K562 (cell line): ENCODE data around the gene EXOC3. TPM values are rescaled to one million over a fixed set of nuclear protein-coding genes. Genes with fewer than 3 reads are reported as not detected.
A peak's percentile ranks its signal among the peaks of the same experiment; 100 is the strongest.

Experiments used
- ATAC-seq: fragments of 200-7000 bp; cut with Tn5 transposase; 3 replicates; pipeline ENCODE4 v1.9.1; 2020; ENCODE audit warnings: moderate library complexity
- BruUV-seq: library from RNA; stranded (reverse); fragments of 400-500 nt; replicated peaks from 2 replicates; lab custom pipeline; 2021; lab: Mats Ljungman, UMichigan
- CTCF ChIA-PET: fragments of 300-600 bp; formaldehyde crosslinking; extraction: SDS; loops from one replicate; lab custom pipeline; 2021; ENCODE audit warnings: low intra/inter-chr PET ratio; lab: Yijun Ruan, JAX
- POLR2A ChIA-PET: fragments of 300-600, 350-650 bp; sonication (Branson Sonifier 250); formaldehyde crosslinking; extraction: SDS; loops from one replicate; lab custom pipeline; 2021; ENCODE audit warnings: antibody characterized with exemption, inconsistent platforms; lab: Yijun Ruan, JAX
- DNase-seq, 4 experiments: peaks; one replicate each; pipeline versions ENCODE4 v3.0.0 to v3.0.0-alpha.2; 2011 to 2018; ENCODE audit warnings: low spot score in 3 of 4, mixed read lengths in 3 of 4; ENCODE audit errors: extremely low read depth in 1 of 4
- FAIRE-seq: peaks from 2 replicates; lab custom pipeline; 2011; peaks lifted over from hg19 to GRCh38; lab: Jason Lieb, UNC
- H2AFZ ChIP-seq: 2 replicates; pipeline ENCODE4 v1.6.0; 2011; ENCODE audit warnings: low read depth, low read length, control low read depth, inconsistent platforms
- H3K27ac ChIP-seq: fragments of 200-600 bp; 3 replicates; pipeline ENCODE4 v1.8.0; 2011; ENCODE audit warnings: low read depth, mild to moderate bottlenecking, control low read depth, inconsistent platforms, low read length, moderate library complexity, mixed read lengths; ENCODE audit errors: extremely low read depth
- H3K27me3 ChIP-seq, 2 experiments: fragments of 300-600 bp in 1 of 2; 2 replicates in 1 of 2; 3 replicates in 1 of 2; pipeline versions ENCODE4 v1.6.0 to v1.8.0; 2011; ENCODE audit warnings: inconsistent platforms in 2 of 2, low read length in 2 of 2, mild to moderate bottlenecking in 1 of 2, mixed read lengths in 1 of 2, moderate library complexity in 1 of 2; ENCODE audit not compliant: control insufficient read depth in 2 of 2, insufficient read depth in 2 of 2
- H3K36me3 ChIP-seq: fragments of 300-600 bp; 3 replicates; pipeline ENCODE4 v1.8.0; 2011; ENCODE audit warnings: mild to moderate bottlenecking, low read length, inconsistent platforms; ENCODE audit not compliant: control insufficient read depth, insufficient read depth
- H3K4me1 ChIP-seq, 2 experiments: fragments of 200-600 bp in 1 of 2; replicated peaks in 1 of 2; 2 replicates in 1 of 2; 3 replicates in 1 of 2; pipeline versions ENCODE4 v1.5.1 to v1.8.0; 2011; ENCODE audit warnings: inconsistent platforms in 2 of 2, low read length in 2 of 2, mild to moderate bottlenecking in 1 of 2, mixed read lengths in 1 of 2, moderate library complexity in 1 of 2; ENCODE audit not compliant: control insufficient read depth in 2 of 2, insufficient read depth in 2 of 2
- H3K4me2 ChIP-seq: 2 replicates; pipeline ENCODE4 v1.6.1; 2011; ENCODE audit warnings: low read length, control low read depth, inconsistent platforms, mixed read lengths; ENCODE audit not compliant: insufficient read depth
- H3K4me3 ChIP-seq: fragments of 200-600 bp; sonication (generic), shearing (Covaris generic); 2 replicates; pipeline ENCODE4 v1.5.1; 2016; ENCODE audit warnings: control low read depth, inconsistent platforms
- H3K79me2 ChIP-seq: fragments of 200-600 bp; 3 replicates; pipeline ENCODE4 v1.8.0; 2011; ENCODE audit warnings: low read length, inconsistent platforms; ENCODE audit not compliant: control insufficient read depth, insufficient read depth
- H3K9ac ChIP-seq, 2 experiments: 2 replicates each; pipeline versions ENCODE4 v1.6.0 to v1.6.1; 2011; ENCODE audit warnings: low read depth in 2 of 2, low read length in 2 of 2, control low read depth in 1 of 2, inconsistent platforms in 1 of 2, mild to moderate bottlenecking in 1 of 2, mixed read lengths in 1 of 2; ENCODE audit not compliant: insufficient read depth in 1 of 2
- H3K9me1 ChIP-seq: one replicate; pipeline ENCODE4 v1.6.0; 2011; ENCODE audit warnings: inconsistent platforms, mild to moderate bottlenecking, low read length, moderate library complexity; ENCODE audit not compliant: control insufficient read depth, insufficient read depth
- H3K9me3 ChIP-seq: replicated peaks from 2 replicates; pipeline ENCODE4 v1.5.1; 2011; ENCODE audit warnings: low read depth, low read length, inconsistent platforms; ENCODE audit not compliant: control insufficient read depth, insufficient read depth
- H4K20me1 ChIP-seq: replicated peaks from 2 replicates; pipeline ENCODE4 v1.6.1; 2011; ENCODE audit warnings: low read length, inconsistent platforms, mixed read lengths; ENCODE audit not compliant: control insufficient read depth, insufficient read depth
- DNMT1 ChIP-seq: fragments of 450-650 bp; IDR thresholded peaks from 2 replicates; pipeline ENCODE4 v1.6.1; 2016; ENCODE audit warnings: antibody characterized with exemption, mild to moderate bottlenecking
- HCFC1 ChIP-seq: IDR thresholded peaks from 2 replicates; pipeline ENCODE4 v1.6.1; 2012; ENCODE audit warnings: low read depth, low read length, improper control_type of control experiment
- HNRNPUL1 ChIP-seq: fragments of 200-400 bp; formaldehyde crosslinking; IDR thresholded peaks from 2 replicates; pipeline ENCODE4 v1.6.1; 2017; ENCODE audit warnings: low read length
- MYNN ChIP-seq, 2 experiments: sonication (generic); formaldehyde crosslinking in 1 of 2; IDR thresholded peaks; 2 replicates each; pipeline versions ENCODE4 v1.5.0 to v1.6.1; 2016 to 2020; ENCODE audit warnings: antibody characterized with exemption in 1 of 2, missing genetic modification reagents in 1 of 2
- NONO ChIP-seq, 2 experiments: fragments of 200-400 bp in 1 of 2; fragments of 450-650 bp in 1 of 2; formaldehyde crosslinking in 1 of 2; IDR thresholded peaks; 2 replicates each; pipeline ENCODE4 v1.6.1; 2017; ENCODE audit warnings: low read depth in 2 of 2, mild to moderate bottlenecking in 2 of 2, moderate library complexity in 2 of 2, low read length in 1 of 2
- RBM34 ChIP-seq: fragments of 200-400 bp; formaldehyde crosslinking; IDR thresholded peaks from 2 replicates; pipeline ENCODE4 v1.6.1; 2018; ENCODE audit warnings: low read length, borderline replicate concordance; ENCODE audit not compliant: insufficient read depth
- SAFB ChIP-seq: fragments of 200-400 bp; formaldehyde crosslinking; IDR thresholded peaks from 2 replicates; pipeline ENCODE4 v1.6.1; 2017; ENCODE audit warnings: low read depth, low read length, borderline replicate concordance
- SOX6 ChIP-seq: fragments of 450-650 bp; IDR thresholded peaks from 2 replicates; pipeline ENCODE4 v1.6.1; 2014; ENCODE audit warnings: mild to moderate bottlenecking
- TCF3 ChIP-seq: sonication (generic); formaldehyde crosslinking; IDR thresholded peaks from 2 replicates; pipeline ENCODE4 v1.4.0; 2020; ENCODE audit warnings: mild to moderate bottlenecking, missing genetic modification reagents
- TEAD4 ChIP-seq, 2 experiments: sonication (generic) in 1 of 2; formaldehyde crosslinking in 1 of 2; IDR thresholded peaks; 2 replicates each; pipeline versions ENCODE4 v1.6.1 to v1.8.0; 2012 to 2022; ENCODE audit warnings: borderline replicate concordance in 1 of 2, inconsistent platforms in 1 of 2, low read length in 1 of 2, mild to moderate bottlenecking in 1 of 2, missing genetic modification reagents in 1 of 2
- ZNF12 ChIP-seq: sonication (generic); formaldehyde crosslinking; IDR thresholded peaks from 2 replicates; pipeline ENCODE4 v1.4.0; 2020; ENCODE audit warnings: mild to moderate bottlenecking, missing genetic modification reagents
- ZNF232 ChIP-seq: sonication (generic); formaldehyde crosslinking; IDR thresholded peaks from 2 replicates; pipeline ENCODE4 v1.8.0; 2022; ENCODE audit warnings: mild to moderate bottlenecking, missing genetic modification reagents
- ZNF699 ChIP-seq: fragments of 250-450 bp; sonication (Bioruptor Pico); IDR thresholded peaks from 2 replicates; pipeline ENCODE4 v1.8.0; 2021; ENCODE audit warnings: mild to moderate bottlenecking, moderate library complexity; ENCODE audit not compliant: insufficient replicate concordance
- WGBS: fragments of 100-300 bp; shearing (Covaris generic); methylation state at CpG from one replicate; pipeline ENCODE4 v1.1.6; 2016; ENCODE audit warnings: low coverage, mixed read lengths; ENCODE audit not compliant: insufficient coverage; ENCODE audit errors: missing lambda C conversion rate; 5-methylcytosine and 5-hydroxymethylcytosine counted together
- in situ Hi-C: fragments of 300-500 bp; cut with MboI; formaldehyde crosslinking; loops from 4 replicates; pipeline ENCODE4 v1.15.0; 2018; ENCODE audit warnings: inconsistent platforms, mixed read lengths
- intact Hi-C: fragments of 100-400 bp; cut with micrococcal nuclease; formaldehyde crosslinking; loops from 2 replicates; pipeline ENCODE4 v1.14.2; 2022
- polyA plus RNA-seq, 8 experiments: library from polyadenylated mRNA; depleted of rRNA in 4 of 8; stranded (reverse) in 5 of 8; unstranded in 3 of 8; fragments of >200 nt; fragmentation: Nextera tagmentation in 2 of 8; fragmentation: Illumina TruSeq in 1 of 8; extraction: Ambion mirVana in 2 of 8; extraction: Trizol in 1 of 8; gene quantifications; 2 replicates each; pipeline versions ENCODE4 v1.2.1 to v1.2.3, GENCODE V29; 2011 to 2014; ENCODE audit warnings: inconsistent platforms in 1 of 8, missing spikeins in 1 of 8
- total RNA-seq, 7 experiments: library from RNA; depleted of rRNA in 6 of 7; stranded (reverse); fragments of >200 nt in 6 of 7; fragmentation: Illumina TruSeq in 2 of 7; extraction: Trizol in 2 of 7; gene quantifications; 2 replicates each; pipeline versions ENCODE4 v1.2.1 to v1.2.3, GENCODE V29; 2011 to 2021; ENCODE audit warnings: low replicate concordance in 1 of 7
- TF ChIP-seq, protein P1 (sequence below), 2 experiments: fragments of 200-800 bp in 1 of 2; sonication (Bioruptor generic) in 1 of 2; sonication (generic) in 1 of 2; formaldehyde crosslinking in 1 of 2; IDR thresholded peaks in 1 of 2; conservative IDR thresholded peaks in 1 of 2; 2 replicates each; pipeline versions ENCODE4 v1.5.0 to v1.6.1; 2016 to 2020; ENCODE audit warnings: missing compliant biosample characterization in 1 of 2, missing genetic modification characterization in 1 of 2, missing genetic modification reagents in 1 of 2
- TF ChIP-seq, protein P2 (sequence below): fragments of 250-450 bp; sonication (Bioruptor Pico); IDR thresholded peaks from 2 replicates; pipeline ENCODE4 v1.5.0; 2021
- TF ChIP-seq, protein P3 (sequence below): fragments of 250-450 bp; sonication (Bioruptor Pico); IDR thresholded peaks from 2 replicates; pipeline ENCODE4 v1.4.0; 2020; ENCODE audit warnings: mild to moderate bottlenecking, moderate library complexity

Gene EXOC3
- total and polyA plus RNA-seq, 9 of the 15 experiments (the other 6 are each of a cell fraction or from before 2014, with no cell fraction given) = 1.4 to 41.9 (median 22.4) TPM

DNA sequence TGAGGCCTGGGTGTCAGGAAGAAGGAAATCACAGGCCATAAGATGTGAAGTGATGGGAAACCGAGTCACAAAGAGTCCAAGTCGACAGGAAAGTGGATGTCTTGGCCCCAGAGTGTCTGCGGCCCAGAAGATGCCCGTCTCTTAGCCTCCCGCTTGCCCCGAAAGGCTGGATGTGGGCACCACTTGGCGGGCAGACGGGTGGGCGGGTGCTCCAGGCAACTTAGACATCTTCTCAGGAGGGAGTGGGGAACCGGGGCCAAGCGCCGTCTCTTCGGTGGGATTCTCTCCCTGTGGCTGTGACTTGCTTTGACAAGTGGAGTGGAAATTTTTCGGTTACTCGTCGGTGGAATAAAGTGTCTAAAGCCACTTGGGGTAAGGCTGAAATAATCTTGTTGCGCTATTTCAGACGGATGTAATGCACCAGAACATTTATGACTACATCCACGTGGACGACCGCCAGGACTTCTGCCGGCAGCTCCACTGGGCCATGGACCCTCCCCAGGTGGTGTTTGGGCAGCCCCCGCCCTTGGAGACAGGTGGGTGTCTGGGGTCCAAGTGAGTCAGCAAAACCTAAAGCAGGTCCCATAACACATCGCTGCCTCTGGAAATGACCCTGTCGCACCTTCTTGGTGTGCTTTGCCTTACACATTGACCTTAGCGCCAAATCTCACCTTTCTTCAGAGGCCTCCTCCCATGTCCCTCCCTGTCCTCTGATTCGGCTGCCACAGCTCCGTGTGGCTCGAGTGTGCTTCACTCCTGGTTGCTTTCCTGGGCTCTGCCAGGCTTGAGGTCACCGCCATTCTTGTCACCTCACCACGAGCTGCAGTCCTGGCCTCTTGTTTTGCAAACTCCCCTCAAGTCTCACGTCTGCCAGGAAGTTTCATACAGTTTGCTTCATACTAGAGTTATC is 20.4 kb upstream of the EXOC3 start:
- no TSS peak for BruUV-seq
- CTCF ChIA-PET = no interaction called here
- Histone ChIP-seq H3K9me1 (no peaks in the 10 kb centered on the region), H3K9ac (no peak overlapping the region; a peak in 1 of 4 replicates), H3K27me3 (peaks cover 4 to 49% of the 10 kb centered on the region in 2 experiments; a peak in 4 of 5 replicates), H3K4me1 (peaks cover 0 to 34% of the 10 kb centered on the region in 2 experiments; a peak in 2 of 5 replicates), H3K4me3 (no peak overlapping the region), H3K27ac (no peak overlapping the region), H3K79me2 (no peaks in the 10 kb centered on the region), H3K9me3 (no peaks in the 10 kb centered on the region), H4K20me1 (no peaks in the 10 kb centered on the region), H3K36me3 (no peaks in the 10 kb centered on the region), H3K4me2 (no peak overlapping the region), H2AFZ (no peak overlapping the region)
- 29% methylated on average over 32 of the region's 32 CpGs for WGBS
- intact Hi-C loops (no loop called here), in situ Hi-C loops (no loop called here)
- peak; percentile 67 for FAIRE-seq
- POLR2A ChIA-PET = interaction anchor here (0.7 kb wide), 1 partner anchor 12 kb away, joined by 3 read pairs; no protein-coding TSS in a partner anchor
- no peak for ATAC-seq
- no peak for DNase-seq
- TF ChIP-seq TEAD4 (IDR thresholded peaks at IDR 0.05; ENCODE audit: low read length) (no peak), TEAD4 (CRISPR knock-in tag; IDR thresholded peaks at IDR 0.05; ENCODE audit: borderline replicate concordance) (no peak), ZNF12 (CRISPR knock-in tag) (no peak), HCFC1 (no peak), HNRNPUL1 (no peak), SOX6 (no peak), TCF3 (CRISPR knock-in tag) (no peak), DNMT1 (no peak), SAFB (no peak), NONO (IDR thresholded peaks at IDR 0.05; ENCODE audit: low read depth in 2 of 2, low read length in 1 of 2) (no peak), RBM34 (no peak), MYNN (IDR thresholded peaks at IDR 0.05) (no peak), MYNN (CRISPR knock-in tag; IDR thresholded peaks at IDR 0.05) (no peak), ZNF232 (CRISPR knock-in tag) (no peak), ZNF699 (CRISPR knock-in tag) (no peak)
- TF ChIP-seq, protein P1, sequence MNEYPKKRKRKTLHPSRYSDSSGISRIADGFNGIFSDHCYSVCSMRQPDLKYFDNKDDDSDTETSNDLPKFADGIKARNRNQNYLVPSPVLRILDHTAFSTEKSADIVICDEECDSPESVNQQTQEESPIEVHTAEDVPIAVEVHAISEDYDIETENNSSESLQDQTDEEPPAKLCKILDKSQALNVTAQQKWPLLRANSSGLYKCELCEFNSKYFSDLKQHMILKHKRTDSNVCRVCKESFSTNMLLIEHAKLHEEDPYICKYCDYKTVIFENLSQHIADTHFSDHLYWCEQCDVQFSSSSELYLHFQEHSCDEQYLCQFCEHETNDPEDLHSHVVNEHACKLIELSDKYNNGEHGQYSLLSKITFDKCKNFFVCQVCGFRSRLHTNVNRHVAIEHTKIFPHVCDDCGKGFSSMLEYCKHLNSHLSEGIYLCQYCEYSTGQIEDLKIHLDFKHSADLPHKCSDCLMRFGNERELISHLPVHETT (CRISPR knock-in tag; conservative IDR thresholded peaks at IDR 0.05 in 1 of 2, IDR thresholded peaks at IDR 0.05 in 1 of 2) = no peak
- TF ChIP-seq, protein P2, sequence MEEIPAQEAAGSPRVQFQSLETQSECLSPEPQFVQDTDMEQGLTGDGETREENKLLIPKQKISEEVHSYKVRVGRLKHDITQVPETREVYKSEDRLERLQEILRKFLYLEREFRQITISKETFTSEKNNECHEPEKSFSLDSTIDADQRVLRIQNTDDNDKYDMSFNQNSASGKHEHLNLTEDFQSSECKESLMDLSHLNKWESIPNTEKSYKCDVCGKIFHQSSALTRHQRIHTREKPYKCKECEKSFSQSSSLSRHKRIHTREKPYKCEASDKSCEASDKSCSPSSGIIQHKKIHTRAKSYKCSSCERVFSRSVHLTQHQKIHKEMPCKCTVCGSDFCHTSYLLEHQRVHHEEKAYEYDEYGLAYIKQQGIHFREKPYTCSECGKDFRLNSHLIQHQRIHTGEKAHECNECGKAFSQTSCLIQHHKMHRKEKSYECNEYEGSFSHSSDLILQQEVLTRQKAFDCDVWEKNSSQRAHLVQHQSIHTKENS (CRISPR knock-in tag) = no peak
- TF ChIP-seq, protein P3, sequence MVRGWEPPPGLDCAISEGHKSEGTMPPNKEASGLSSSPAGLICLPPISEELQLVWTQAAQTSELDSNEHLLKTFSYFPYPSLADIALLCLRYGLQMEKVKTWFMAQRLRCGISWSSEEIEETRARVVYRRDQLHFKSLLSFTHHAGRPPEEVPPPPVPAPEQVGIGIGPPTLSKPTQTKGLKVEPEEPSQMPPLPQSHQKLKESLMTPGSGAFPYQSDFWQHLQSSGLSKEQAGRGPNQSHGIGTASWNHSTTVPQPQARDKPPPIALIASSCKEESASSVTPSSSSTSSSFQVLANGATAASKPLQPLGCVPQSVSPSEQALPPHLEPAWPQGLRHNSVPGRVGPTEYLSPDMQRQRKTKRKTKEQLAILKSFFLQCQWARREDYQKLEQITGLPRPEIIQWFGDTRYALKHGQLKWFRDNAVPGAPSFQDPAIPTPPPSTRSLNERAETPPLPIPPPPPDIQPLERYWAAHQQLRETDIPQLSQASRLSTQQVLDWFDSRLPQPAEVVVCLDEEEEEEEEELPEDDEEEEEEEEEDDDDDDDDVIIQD = no peak
